Measurements from ENCODE around the gene DNM3.

DNM3 gene

DNA sequence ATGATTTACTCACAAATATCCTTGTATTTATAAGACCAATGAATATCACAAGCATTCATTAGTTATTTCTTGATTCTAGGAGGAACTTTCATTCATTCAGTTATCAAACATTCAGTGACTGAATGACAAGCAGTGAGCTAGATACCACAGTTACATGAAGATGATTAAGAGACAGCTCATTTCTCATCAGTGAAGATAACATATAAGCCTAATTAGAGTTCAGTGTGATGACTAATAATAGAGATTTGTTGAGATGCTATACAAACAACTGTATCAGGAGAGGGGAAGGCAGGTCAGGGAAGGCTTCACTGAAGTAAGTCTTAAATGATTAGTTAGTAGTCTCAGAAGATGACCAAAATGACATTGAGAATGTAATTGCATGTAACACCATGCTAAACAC lies 564.6 kb downstream of the DNM3 start:
- Histone ChIP-seq H3K4me3 (ENCODE audit: low read depth, low read length) (no peak overlapping the region), H3K36me3 (no peaks in the 10 kb centered on the region), H3K4me1 (no peaks in the 10 kb centered on the region), H3K27me3 (no peaks in the 10 kb centered on the region), H3K9me3 (no peaks in the 10 kb centered on the region)
- DNase-seq = no peak
- TF ChIP-seq CTCF (IDR thresholded peaks at IDR 0.05; ENCODE audit: low read depth, low read length) = no peak

- DNase-seq = no peak
- no peak overlapping the region for H3K4me3 ChIP-seq (ENCODE audit: low read depth, low read length)
- no peaks in the 10 kb centered on the region for H3K27me3 ChIP-seq
- no peaks in the 10 kb centered on the region for H3K9me3 ChIP-seq
- no peak for TF ChIP-seq CTCF (IDR thresholded peaks at IDR 0.05; ENCODE audit: low read depth, low read length)
- H3K4me1 ChIP-seq = no peaks in the 10 kb centered on the region
- H3K36me3 ChIP-seq = no peaks in the 10 kb centered on the region
These were observed 565.7 kb downstream of the DNM3 start for GRCh38 chr1:172406968-172407367.

GRCh38 chr1:172408958-172409357 lies 567.7 kb downstream of the DNM3 start:
- H3K4me3 ChIP-seq (ENCODE audit: low read depth, low read length) = no peak overlapping the region
- no peak for DNase-seq
- no peaks in the 10 kb centered on the region for H3K4me1 ChIP-seq
- no peaks in the 10 kb centered on the region for H3K36me3 ChIP-seq
- no peaks in the 10 kb centered on the region for H3K9me3 ChIP-seq
- no peaks in the 10 kb centered on the region for H3K27me3 ChIP-seq
- TF ChIP-seq CTCF (IDR thresholded peaks at IDR 0.05; ENCODE audit: low read depth, low read length) = no peak

DNA sequence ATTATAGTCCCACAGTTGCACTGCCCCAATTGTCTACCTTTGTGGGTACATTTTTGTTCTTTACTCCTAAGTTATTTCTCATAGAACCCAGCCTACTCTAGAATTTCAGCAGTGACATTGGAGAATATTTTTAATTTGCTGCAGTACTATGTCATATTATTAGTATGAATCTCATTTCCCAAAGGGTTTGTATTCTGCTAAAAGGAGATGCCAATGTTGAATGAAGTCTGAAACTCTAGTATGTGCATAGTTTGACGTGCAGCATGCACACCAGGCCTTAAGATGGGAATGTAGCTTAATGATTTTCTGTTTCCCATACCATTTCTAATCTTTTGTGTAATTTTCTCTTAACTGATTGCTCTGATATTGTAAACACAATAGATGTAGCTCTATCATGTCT lies 568.7 kb downstream of the DNM3 start:
- DNase-seq = no peak
- Histone ChIP-seq H3K4me3 (ENCODE audit: low read depth, low read length) (no peak overlapping the region), H3K27me3 (no peaks in the 10 kb centered on the region), H3K36me3 (no peaks in the 10 kb centered on the region), H3K4me1 (no peaks in the 10 kb centered on the region), H3K9me3 (no peaks in the 10 kb centered on the region)
- TF ChIP-seq CTCF (IDR thresholded peaks at IDR 0.05; ENCODE audit: low read depth, low read length) = no peak

DNA sequence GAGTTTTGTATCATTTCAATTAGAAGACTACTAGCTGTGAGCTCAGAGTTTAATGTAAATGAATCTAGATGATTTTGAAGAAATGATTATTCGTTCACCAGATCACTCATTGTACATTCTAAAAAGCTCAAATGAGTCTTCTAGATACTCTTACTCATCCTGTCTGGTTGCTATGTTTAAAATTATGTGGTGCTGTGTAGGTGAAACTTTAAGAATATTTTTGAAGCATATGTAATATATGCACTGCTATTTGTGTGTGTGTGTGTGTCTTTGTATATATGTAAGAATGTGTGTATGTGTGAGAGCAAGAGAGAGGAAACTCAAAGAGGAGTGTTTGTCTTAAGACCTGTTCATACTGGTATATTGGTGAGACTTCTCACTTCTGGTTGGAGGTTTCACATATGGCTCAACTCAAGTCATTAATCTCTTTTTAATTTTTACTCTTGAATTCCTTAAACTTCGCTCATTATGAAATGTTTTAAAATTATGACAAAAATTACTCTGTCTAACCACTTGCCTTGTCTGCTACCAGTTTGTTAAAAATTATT lies 570.6 kb downstream of the DNM3 start:
- no peak for DNase-seq
- Histone ChIP-seq H3K36me3 (no peaks in the 10 kb centered on the region), H3K4me1 (no peaks in the 10 kb centered on the region), H3K27me3 (no peaks in the 10 kb centered on the region), H3K4me3 (ENCODE audit: low read depth, low read length) (no peak overlapping the region), H3K9me3 (no peaks in the 10 kb centered on the region)
- TF ChIP-seq CTCF (IDR thresholded peaks at IDR 0.05; ENCODE audit: low read depth, low read length) = no peak

- no peak for DNase-seq
- Histone ChIP-seq H3K27me3 (no peaks in the 10 kb centered on the region), H3K9me3 (no peaks in the 10 kb centered on the region), H3K4me3 (ENCODE audit: low read depth, low read length) (no peak overlapping the region), H3K4me1 (no peaks in the 10 kb centered on the region), H3K36me3 (no peaks in the 10 kb centered on the region)
- no peak for TF ChIP-seq CTCF (IDR thresholded peaks at IDR 0.05; ENCODE audit: low read depth, low read length)
These were observed 573.0 kb downstream of the DNM3 start for GRCh38 chr1:172414331-172414730.

Data from BE2C (cell line).